BJ (cell line): ENCODE data around the gene KBTBD13. TPM values are rescaled to one million over a fixed set of nuclear protein-coding genes. Genes with fewer than 3 reads are reported as not detected.

ENCODE experiments used
- CTCF ChIA-PET: fragments of 350-600 bp; formaldehyde crosslinking; extraction: SDS; loops from one replicate; lab custom pipeline; 2021; ENCODE audit warnings: antibody characterized with exemption, inconsistent platforms; lab: Yijun Ruan, JAX
- POLR2A ChIA-PET: fragments of 300-600 bp; sonication (Branson Sonifier 250); formaldehyde crosslinking; extraction: SDS; loops from one replicate; lab custom pipeline; 2021; ENCODE audit warnings: antibody characterized with exemption; lab: Charles Lee
- DNase-seq: peaks from one replicate; pipeline ENCODE4 v3.0.0-alpha.2; 2011; ENCODE audit warnings: low read depth
- H3K27me3 ChIP-seq: 2 replicates; pipeline ENCODE4 v1.6.0; 2011; ENCODE audit warnings: low read length; ENCODE audit not compliant: control insufficient read depth, insufficient read depth
- H3K36me3 ChIP-seq: 2 replicates; pipeline ENCODE4 v1.5.1; 2011; ENCODE audit warnings: low read length; ENCODE audit not compliant: control insufficient read depth, insufficient read depth
- H3K4me3 ChIP-seq: 2 replicates; pipeline ENCODE4 v1.5.1; 2011; ENCODE audit warnings: low read depth, mild to moderate bottlenecking, control low read depth, low read length
- CTCF ChIP-seq: IDR thresholded peaks from 2 replicates; pipeline ENCODE4 v1.5.1; 2011; ENCODE audit warnings: low read depth, mild to moderate bottlenecking, control low read depth, inconsistent platforms, low read length, moderate library complexity; ENCODE audit not compliant: insufficient read depth
- polyA plus RNA-seq: library from polyadenylated mRNA; depleted of rRNA; stranded (reverse); fragments of >200 nt; gene quantifications from 2 replicates; pipeline ENCODE4 v1.2.3, GENCODE V29; 2011

The KBTBD13 gene
- polyA plus RNA-seq, 1 experiment, result not detected

- peaks cover 26% of the 10 kb centered on the region for H3K27me3 ChIP-seq
- CTCF ChIA-PET, result interaction anchor here (1.4 to 6.5 kb wide), 3 partner anchors 11 to 33 kb away, joined by 3 to 59 read pairs (median 57); partner anchors contain the start of gene KBTBD13
- H3K36me3 ChIP-seq, result no peaks in the 10 kb centered on the region
- H3K4me3 ChIP-seq, result no peak overlapping the region
- no peak for TF ChIP-seq CTCF
- no peak for DNase-seq
- POLR2A ChIA-PET, result no interaction called here
Measured at GRCh38 chr15:65066001-65066634, 10.4 kb upstream of the KBTBD13 start.

GRCh38 chr15:65066635-65067316 lies 9.8 kb upstream of the KBTBD13 start:
- ChIA-PET POLR2A (interaction anchor here (0.6 kb wide), 1 partner anchor 16 kb away, joined by 6 read pairs; no protein-coding TSS in a partner anchor), CTCF (interaction anchor here (0.8 to 6.5 kb wide), 4 partner anchors 12 to 35 kb away, joined by 3 to 59 read pairs (median 30); partner anchors contain the start of gene KBTBD13)
- H3K36me3 ChIP-seq, result no peaks in the 10 kb centered on the region
- peaks cover 26% of the 10 kb centered on the region for H3K27me3 ChIP-seq
- H3K4me3 ChIP-seq, result no peak overlapping the region
- DNase-seq, result no peak
- no peak for TF ChIP-seq CTCF

DNA sequence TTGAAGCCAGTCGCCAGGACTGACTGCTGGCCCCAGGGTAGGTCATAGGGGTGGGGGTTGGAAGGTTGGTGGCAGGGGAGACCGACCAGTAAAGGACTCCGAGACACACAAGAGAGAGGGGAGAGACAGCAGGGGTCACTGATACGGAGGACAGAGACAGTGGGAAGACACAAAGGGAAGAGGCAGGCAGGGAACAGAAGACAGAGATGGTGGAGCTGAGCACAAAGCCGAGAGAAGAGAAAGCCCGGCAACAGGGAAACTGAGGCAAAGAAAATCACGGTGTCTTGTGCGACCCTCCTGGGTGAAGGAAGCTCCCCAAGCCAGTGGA lies 9.3 kb upstream of the KBTBD13 start:
- DNase-seq, result no peak
- Histone ChIP-seq H3K4me3 (peak overlapping the region; percentile 7; the same call in 1 of the 2 replicates), H3K36me3 (no peaks in the 10 kb centered on the region), H3K27me3 (peaks cover 26% of the 10 kb centered on the region)
- ChIA-PET CTCF (interaction anchor here (0.8 to 6.5 kb wide), 4 partner anchors 11 to 34 kb away, joined by 3 to 59 read pairs (median 30); partner anchors contain the start of gene KBTBD13), POLR2A (no interaction called here)
- TF ChIP-seq CTCF, result no peak

- H3K27me3 ChIP-seq, result peaks cover 24% of the 10 kb centered on the region
- ChIA-PET CTCF (interaction anchor here (0.8 to 6.5 kb wide), 5 partner anchors 11 to 35 kb away, joined by 3 to 59 read pairs (median 4); partner anchors contain the start of gene KBTBD13), POLR2A (no interaction called here)
- DNase-seq, result no peak
- H3K4me3 ChIP-seq, result peak within 1 kb of the TSS; percentile 7; the same call in 1 of the 2 replicates
- TF ChIP-seq CTCF, result no peak
- H3K36me3 ChIP-seq, result no peaks in the 10 kb centered on the region
Measured at GRCh38 chr15:65067645-65068402, 8.7 kb upstream of the KBTBD13 start, which contains the start of gene RASL12. Gene RASL12 (minus strand): TSS chr15:65067991. CDS start chr15:65067835, 156 bp downstream.
